Testis (tissue), 3 donors: Measurements from ENCODE around the gene TFDP2. TPM values are rescaled to one million over a fixed set of nuclear protein-coding genes. Genes with fewer than 3 reads are reported as not detected.

Source experiments
- DNase-seq: peaks from one replicate; pipeline ENCODE4 v3.0.0-alpha.2; 2019
- H3K27ac ChIP-seq, 2 donors: fragments of 200-600 bp; sonication (generic); one replicate each; pipeline ENCODE4 v1.5.1; 2019
- H3K27me3 ChIP-seq: fragments of 200-600 bp; sonication (generic); one replicate; pipeline ENCODE4 v1.5.1; 2019
- H3K36me3 ChIP-seq: fragments of 200-600 bp; sonication (generic); one replicate; pipeline ENCODE4 v1.5.1; 2017; ENCODE audit warnings: low read depth; ENCODE audit errors: missing control alignments
- H3K4me1 ChIP-seq: fragments of 200-600 bp; sonication (generic); one replicate; pipeline ENCODE4 v1.5.1; 2019
- H3K4me3 ChIP-seq, 2 donors: fragments of 200-600 bp; sonication (generic); one replicate each; pipeline ENCODE4 v1.5.1; 2017 to 2019
- H3K9me3 ChIP-seq: fragments of 200-600 bp; sonication (generic); one replicate; pipeline ENCODE4 v1.5.1; 2017
- POLR2A ChIP-seq: fragments of 450-650 bp; IDR thresholded peaks from one replicate; pipeline ENCODE4 v1.6.1; 2017; ENCODE audit warnings: antibody characterized with exemption, mild to moderate bottlenecking, moderate library complexity
- WGBS, 2 donors: methylation state at CpG; one replicate each; pipeline ENCODE4 v1.1.5; 2018; 5-methylcytosine and 5-hydroxymethylcytosine counted together
- intact Hi-C: fragments of 100-400 bp; cut with DNase I; formaldehyde crosslinking; loops from one replicate; pipeline ENCODE4 v1.15.1; 2023; ENCODE audit warnings: low total_unique reads
- polyA plus RNA-seq: library from polyadenylated mRNA; stranded (reverse); fragments of 350-450 nt; fragmentation: Illumina TruSeq; extraction: RNeasy Lipid Tissue Mini Kit (QIAGEN cat#74804); gene quantifications from one replicate; pipeline ENCODE4 v1.2.3, GENCODE V29; 2014; ENCODE audit warnings: low read depth, low replicate concordance; ENCODE audit not compliant: insufficient read depth
- total RNA-seq, 2 donors: library from RNA; depleted of rRNA; stranded (reverse); fragments of >200 nt; gene quantifications; one replicate each; pipeline ENCODE4 v1.2.3, GENCODE V29; 2016
- TF ChIP-seq, protein P1 (sequence below), 3 experiments: fragments of 450-650 bp in 2 of 3; fragments of 200-600 bp in 1 of 3; sonication (generic) in 1 of 3; IDR thresholded peaks; one replicate each; pipeline ENCODE4 v1.5.1; 2016 to 2019; ENCODE audit warnings: antibody characterized with exemption in 3 of 3, mild to moderate bottlenecking in 2 of 3, moderate library complexity in 1 of 3

Gene TFDP2
- total and polyA plus RNA-seq, 3 donors from 2014 or later, result 110 to 168 (median 152) TPM

- intact Hi-C loops, result no loop called here
- H3K27me3 ChIP-seq, result no peaks in the 10 kb centered on the region
- 87 to 93% methylated on average over 2 of the region's 2 CpGs for WGBS, 2 donors
- no peak overlapping the region for H3K27ac ChIP-seq
- H3K4me1 ChIP-seq, result no peaks in the 10 kb centered on the region
- no peaks in the 10 kb centered on the region for H3K36me3 ChIP-seq
- no peaks in the 10 kb centered on the region for H3K9me3 ChIP-seq
- DNase-seq, result no peak
- H3K4me3 ChIP-seq, result no peak overlapping the region
- TF ChIP-seq, protein P1, sequence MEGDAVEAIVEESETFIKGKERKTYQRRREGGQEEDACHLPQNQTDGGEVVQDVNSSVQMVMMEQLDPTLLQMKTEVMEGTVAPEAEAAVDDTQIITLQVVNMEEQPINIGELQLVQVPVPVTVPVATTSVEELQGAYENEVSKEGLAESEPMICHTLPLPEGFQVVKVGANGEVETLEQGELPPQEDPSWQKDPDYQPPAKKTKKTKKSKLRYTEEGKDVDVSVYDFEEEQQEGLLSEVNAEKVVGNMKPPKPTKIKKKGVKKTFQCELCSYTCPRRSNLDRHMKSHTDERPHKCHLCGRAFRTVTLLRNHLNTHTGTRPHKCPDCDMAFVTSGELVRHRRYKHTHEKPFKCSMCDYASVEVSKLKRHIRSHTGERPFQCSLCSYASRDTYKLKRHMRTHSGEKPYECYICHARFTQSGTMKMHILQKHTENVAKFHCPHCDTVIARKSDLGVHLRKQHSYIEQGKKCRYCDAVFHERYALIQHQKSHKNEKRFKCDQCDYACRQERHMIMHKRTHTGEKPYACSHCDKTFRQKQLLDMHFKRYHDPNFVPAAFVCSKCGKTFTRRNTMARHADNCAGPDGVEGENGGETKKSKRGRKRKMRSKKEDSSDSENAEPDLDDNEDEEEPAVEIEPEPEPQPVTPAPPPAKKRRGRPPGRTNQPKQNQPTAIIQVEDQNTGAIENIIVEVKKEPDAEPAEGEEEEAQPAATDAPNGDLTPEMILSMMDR (IDR thresholded peaks at IDR 0.05), result no peak
- no peak for TF ChIP-seq POLR2A
Measured at GRCh38 chr3:142174559-142174958, 25.2 kb upstream of the TFDP2 start.

DNA sequence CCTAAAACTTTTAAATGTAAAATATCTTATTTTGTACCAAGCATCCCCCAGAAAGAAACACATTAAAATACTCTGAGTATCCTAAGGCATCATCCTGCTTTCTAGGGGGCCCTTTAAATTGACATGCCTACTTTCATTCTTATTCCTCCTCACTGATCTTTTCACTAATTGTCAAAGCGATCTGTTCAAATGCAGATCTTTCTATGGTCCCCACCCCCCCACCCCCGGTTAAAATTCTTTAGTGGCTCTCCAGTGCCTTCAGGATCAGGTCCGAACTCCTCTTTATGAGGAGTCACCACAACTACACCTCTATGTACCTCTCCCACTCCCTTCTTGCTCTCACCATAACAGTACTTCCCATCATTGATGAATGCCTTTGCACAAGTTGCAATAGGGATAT lies 19.2 kb upstream of the TFDP2 start:
- no peak overlapping the region for H3K4me3 ChIP-seq
- 73 to 88% methylated on average over 3 of the region's 3 CpGs for WGBS, 2 donors
- H3K36me3 ChIP-seq, result no peaks in the 10 kb centered on the region

DNA sequence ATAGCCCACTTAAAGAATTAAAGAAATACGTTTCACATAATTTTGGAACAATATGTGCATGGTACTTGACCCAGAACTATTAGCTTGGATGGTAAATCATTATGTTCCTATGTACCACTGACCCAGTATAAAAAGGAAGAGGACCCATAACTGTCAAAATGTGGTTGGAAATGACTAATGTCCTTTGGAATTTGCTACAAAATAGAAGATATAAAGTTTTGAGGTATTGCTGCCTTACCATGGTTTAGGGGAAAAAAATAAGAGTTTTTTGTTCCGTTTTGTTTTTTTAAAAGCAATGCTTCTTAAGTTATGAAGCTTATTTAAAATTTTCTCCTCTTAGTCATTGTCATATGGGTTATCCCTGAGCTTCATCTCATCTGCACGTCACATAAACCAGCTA lies 15.8 kb upstream of the TFDP2 start:
- Histone ChIP-seq H3K4me1 (no peaks in the 10 kb centered on the region), H3K4me3 (no peak overlapping the region), H3K9me3 (no peaks in the 10 kb centered on the region), H3K27ac (no peak overlapping the region), H3K36me3 (no peaks in the 10 kb centered on the region), H3K27me3 (no peaks in the 10 kb centered on the region)
- 89 to 98% methylated on average over 3 of the region's 3 CpGs for WGBS, 2 donors
- intact Hi-C loops, result no loop called here
- DNase-seq, result no peak
- TF ChIP-seq POLR2A, result no peak
- TF ChIP-seq, protein P1 (IDR thresholded peaks at IDR 0.05), result no peak

More for the DNA sequence above, 19.2 kb upstream of the TFDP2 start:
- no peaks in the 10 kb centered on the region for H3K27me3 ChIP-seq
- H3K27ac ChIP-seq, result no peak overlapping the region
- intact Hi-C loops, result no loop called here
- TF ChIP-seq, protein P1 (IDR thresholded peaks at IDR 0.05), result no peak
- TF ChIP-seq POLR2A, result no peak
- H3K4me1 ChIP-seq, result no peaks in the 10 kb centered on the region
- no peak for DNase-seq
- no peaks in the 10 kb centered on the region for H3K9me3 ChIP-seq

DNA sequence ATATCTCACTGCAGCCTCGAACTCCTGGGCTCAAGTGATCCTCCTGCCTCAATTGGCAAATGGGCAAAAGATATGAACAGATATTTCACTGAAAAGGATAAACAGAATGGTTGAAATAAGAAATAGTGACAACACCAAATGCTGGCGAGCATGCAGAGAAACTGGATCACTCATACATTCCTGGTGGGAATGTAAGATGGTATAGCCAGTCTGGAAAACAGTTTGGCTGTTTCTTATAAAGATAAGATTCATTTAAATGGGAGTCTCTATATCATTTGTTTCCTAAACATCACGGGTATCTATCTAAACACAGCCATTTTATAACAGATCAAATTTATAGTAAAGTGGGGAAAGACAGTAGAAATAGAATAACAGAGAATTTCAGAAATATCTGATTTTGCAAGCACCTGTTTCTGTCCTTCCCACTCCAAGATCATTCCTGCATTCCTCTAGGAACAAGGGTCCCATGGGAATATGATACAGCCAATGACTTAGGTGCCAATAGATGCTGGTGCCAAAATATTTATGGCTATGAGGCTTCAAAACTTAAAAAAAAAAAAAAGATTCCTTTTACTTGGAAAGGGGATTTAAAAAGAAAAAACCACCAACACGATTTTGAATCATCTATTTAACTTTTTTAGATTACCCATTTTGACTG lies 9.9 kb upstream of the TFDP2 start:
- H3K9me3 ChIP-seq, result no peaks in the 10 kb centered on the region
- intact Hi-C loops, result no loop called here

GRCh38 chr3:142154186-142154585 lies 4.8 kb upstream of the TFDP2 start:
- Histone ChIP-seq H3K4me1 (no peaks in the 10 kb centered on the region), H3K27ac (no peak overlapping the region), H3K4me3 (no peak overlapping the region), H3K36me3 (no peaks in the 10 kb centered on the region), H3K27me3 (no peaks in the 10 kb centered on the region), H3K9me3 (no peaks in the 10 kb centered on the region)
- DNase-seq, result no peak
- intact Hi-C loops, result no loop called here
- WGBS, 2 donors, result 84 to 88% methylated on average over 3 of the region's 3 CpGs
- TF ChIP-seq, protein P1 (IDR thresholded peaks at IDR 0.05), result no peak
- no peak for TF ChIP-seq POLR2A

More for the DNA sequence above, 9.9 kb upstream of the TFDP2 start:
- DNase-seq, result no peak
- no peak overlapping the region for H3K4me3 ChIP-seq
- no peak for TF ChIP-seq POLR2A
- H3K36me3 ChIP-seq, result no peaks in the 10 kb centered on the region
- WGBS, 2 donors, result 81 to 88% methylated on average over 4 of the region's 4 CpGs
- H3K27me3 ChIP-seq, result no peaks in the 10 kb centered on the region
- H3K4me1 ChIP-seq, result no peaks in the 10 kb centered on the region
- H3K27ac ChIP-seq, result no peak overlapping the region
